Calu3 (cell line): ENCODE data around the gene TBC1D32. TPM values are rescaled to one million over a fixed set of nuclear protein-coding genes. Genes with fewer than 3 reads are reported as not detected.

Experiments used
- BruUV-seq: library from RNA; stranded (reverse); fragments of 400-500 nt; replicated peaks from 2 replicates; lab custom pipeline; 2021; lab: Mats Ljungman, UMichigan
- CTCF ChIA-PET: fragments of 300-600 bp; sonication (Branson Sonifier 250); formaldehyde crosslinking; loops from one replicate; lab custom pipeline; 2022; ENCODE audit warnings: antibody characterized with exemption; lab: Charles Lee
- DNase-seq: peaks from one replicate; pipeline ENCODE4 v3.0.0; 2022
- H3K27ac Mint-ChIP-seq: one replicate; pipeline ENCODE4 v1.8.0; 2022; ENCODE audit warnings: mixed read lengths; ENCODE audit not compliant: unreplicated experiment
- H3K27me3 Mint-ChIP-seq: one replicate; pipeline ENCODE4 v1.8.0; 2022; ENCODE audit warnings: mixed read lengths; ENCODE audit not compliant: unreplicated experiment
- H3K36me3 Mint-ChIP-seq: one replicate; pipeline ENCODE4 v1.8.0; 2022; ENCODE audit warnings: mild to moderate bottlenecking, moderate library complexity, mixed read lengths; ENCODE audit not compliant: insufficient read depth, unreplicated experiment
- H3K4me1 Mint-ChIP-seq: one replicate; pipeline ENCODE4 v1.8.0; 2022; ENCODE audit warnings: mild to moderate bottlenecking, low read depth, mixed read lengths; ENCODE audit not compliant: unreplicated experiment
- H3K4me3 Mint-ChIP-seq: one replicate; pipeline ENCODE4 v1.8.0; 2022; ENCODE audit warnings: mild to moderate bottlenecking, low read depth, moderate library complexity, mixed read lengths; ENCODE audit not compliant: unreplicated experiment
- H3K9me3 Mint-ChIP-seq: one replicate; pipeline ENCODE4 v1.8.0; 2022; ENCODE audit warnings: low read depth, mixed read lengths; ENCODE audit not compliant: unreplicated experiment
- intact Hi-C: fragments of 100-400 bp; cut with micrococcal nuclease; formaldehyde crosslinking; loops from one replicate; pipeline ENCODE4 v1.10.0; 2022; ENCODE audit not compliant: unreplicated experiment
- total RNA-seq: library from RNA; stranded (reverse); gene quantifications from 2 replicates; pipeline ENCODE4 v1.2.3, GENCODE V29; 2022
- TF ChIP-seq, protein P1 (sequence below): fragments of 200-600 bp; IDR thresholded peaks from one replicate; pipeline ENCODE4 v1.8.0; 2022; ENCODE audit warnings: antibody characterized with exemption; ENCODE audit not compliant: unreplicated experiment

Gene TBC1D32
- total RNA-seq, 1 experiment from 2014 or later = 8.9 TPM

DNA sequence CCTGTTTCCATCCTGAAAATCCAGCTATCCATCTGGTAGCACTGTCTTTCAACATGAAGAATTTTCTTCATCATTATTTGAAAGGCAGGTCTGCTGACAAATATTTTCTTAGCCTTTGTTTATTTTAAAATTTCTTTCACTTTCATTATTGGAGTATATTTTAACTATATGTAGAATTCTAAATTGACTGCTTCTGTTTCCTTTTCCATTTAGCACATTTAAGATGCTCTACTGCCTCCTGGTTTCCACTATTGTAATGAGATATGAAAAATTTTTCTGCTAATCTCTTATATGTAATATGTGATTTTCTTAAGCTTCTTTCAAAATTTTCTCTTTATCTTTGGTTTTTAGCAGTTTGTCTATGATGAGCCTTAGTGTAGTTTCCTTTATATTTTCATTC lies 97.3 kb downstream of the TBC1D32 start:
- no peak overlapping the region for H3K4me3 Mint-ChIP-seq
- H3K4me1 Mint-ChIP-seq = no peaks in the 10 kb centered on the region
- no peak for DNase-seq
- intact Hi-C loops = no loop called here
- H3K27me3 Mint-ChIP-seq = no peaks in the 10 kb centered on the region
- no peaks in the 10 kb centered on the region for H3K9me3 Mint-ChIP-seq
- H3K27ac Mint-ChIP-seq = no peak overlapping the region
- TF ChIP-seq, protein P1, sequence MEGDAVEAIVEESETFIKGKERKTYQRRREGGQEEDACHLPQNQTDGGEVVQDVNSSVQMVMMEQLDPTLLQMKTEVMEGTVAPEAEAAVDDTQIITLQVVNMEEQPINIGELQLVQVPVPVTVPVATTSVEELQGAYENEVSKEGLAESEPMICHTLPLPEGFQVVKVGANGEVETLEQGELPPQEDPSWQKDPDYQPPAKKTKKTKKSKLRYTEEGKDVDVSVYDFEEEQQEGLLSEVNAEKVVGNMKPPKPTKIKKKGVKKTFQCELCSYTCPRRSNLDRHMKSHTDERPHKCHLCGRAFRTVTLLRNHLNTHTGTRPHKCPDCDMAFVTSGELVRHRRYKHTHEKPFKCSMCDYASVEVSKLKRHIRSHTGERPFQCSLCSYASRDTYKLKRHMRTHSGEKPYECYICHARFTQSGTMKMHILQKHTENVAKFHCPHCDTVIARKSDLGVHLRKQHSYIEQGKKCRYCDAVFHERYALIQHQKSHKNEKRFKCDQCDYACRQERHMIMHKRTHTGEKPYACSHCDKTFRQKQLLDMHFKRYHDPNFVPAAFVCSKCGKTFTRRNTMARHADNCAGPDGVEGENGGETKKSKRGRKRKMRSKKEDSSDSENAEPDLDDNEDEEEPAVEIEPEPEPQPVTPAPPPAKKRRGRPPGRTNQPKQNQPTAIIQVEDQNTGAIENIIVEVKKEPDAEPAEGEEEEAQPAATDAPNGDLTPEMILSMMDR = no peak
- no TSS peak for BruUV-seq
- CTCF ChIA-PET = no interaction called here
- H3K36me3 Mint-ChIP-seq = no peaks in the 10 kb centered on the region

DNA sequence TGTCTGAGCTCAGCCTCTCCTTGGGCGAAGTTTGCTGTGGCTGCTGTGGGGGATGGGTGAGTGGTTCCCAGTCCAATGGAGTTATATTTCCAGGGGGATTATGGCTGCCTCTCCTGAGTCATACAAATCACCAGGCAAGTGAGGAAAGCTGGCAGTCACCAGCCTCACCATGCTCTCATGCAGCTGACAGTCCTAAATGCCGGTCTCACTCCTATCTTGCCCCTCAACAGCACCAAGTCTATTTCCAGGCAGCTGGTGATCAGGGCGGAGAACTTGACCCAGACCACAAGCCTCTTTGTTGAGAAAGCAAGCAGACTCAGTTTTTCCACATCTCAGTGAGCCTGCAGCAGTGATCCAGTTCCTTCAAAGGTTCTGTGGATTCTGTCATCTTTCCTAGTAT lies 98.9 kb downstream of the TBC1D32 start:
- no TSS peak for BruUV-seq
- TF ChIP-seq, protein P1 = no peak
- H3K4me3 Mint-ChIP-seq = no peak overlapping the region
- H3K36me3 Mint-ChIP-seq = no peaks in the 10 kb centered on the region
- no peak for DNase-seq
- no peak overlapping the region for H3K27ac Mint-ChIP-seq
- no peaks in the 10 kb centered on the region for H3K27me3 Mint-ChIP-seq
- no peaks in the 10 kb centered on the region for H3K4me1 Mint-ChIP-seq
- no peaks in the 10 kb centered on the region for H3K9me3 Mint-ChIP-seq
- CTCF ChIA-PET = no interaction called here
- intact Hi-C loops = no loop called here

DNA sequence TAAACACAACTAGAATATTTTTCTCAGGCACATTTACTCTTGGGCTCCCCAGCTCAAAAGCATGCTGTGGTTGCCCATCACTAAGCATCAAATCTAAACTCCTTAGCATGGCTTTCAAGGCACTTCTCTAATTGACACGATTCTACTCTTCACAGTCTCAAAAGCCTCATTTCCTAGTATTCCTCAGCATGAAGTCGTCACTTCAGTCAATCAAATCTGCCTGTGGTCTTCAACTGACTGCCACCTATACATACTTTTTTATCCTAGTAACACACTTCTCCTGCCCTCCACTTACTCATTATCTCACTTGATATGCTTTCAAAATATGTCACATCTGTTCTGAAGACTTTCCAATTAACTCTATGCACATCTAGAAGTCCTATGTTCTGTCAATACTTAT lies 110.3 kb downstream of the TBC1D32 start:
- H3K27ac Mint-ChIP-seq = no peak overlapping the region
- H3K4me3 Mint-ChIP-seq = no peak overlapping the region
- no peaks in the 10 kb centered on the region for H3K9me3 Mint-ChIP-seq
- TF ChIP-seq, protein P1 = no peak
- H3K36me3 Mint-ChIP-seq = no peaks in the 10 kb centered on the region
- CTCF ChIA-PET = no interaction called here
- no peak for DNase-seq
- BruUV-seq = no TSS peak
- intact Hi-C loops = no loop called here
- no peaks in the 10 kb centered on the region for H3K4me1 Mint-ChIP-seq
- H3K27me3 Mint-ChIP-seq = no peaks in the 10 kb centered on the region

DNA sequence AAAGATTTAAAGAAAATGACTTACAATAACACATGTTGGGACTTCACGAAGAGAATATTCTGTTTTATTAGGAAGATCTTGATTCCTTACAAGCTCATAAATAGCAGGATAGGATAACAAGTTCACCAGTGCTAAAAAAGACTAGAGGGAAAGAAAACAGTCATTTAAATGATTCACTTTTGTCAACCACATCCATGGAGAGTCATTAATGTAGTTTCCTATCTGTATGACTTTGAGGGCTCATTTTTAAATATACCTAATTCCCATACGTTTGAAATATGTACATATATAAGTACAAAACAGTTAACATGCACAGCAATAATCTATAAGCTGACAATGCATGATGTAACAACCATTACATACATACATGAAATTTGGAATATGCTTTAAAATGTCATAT lies 111.1 kb downstream of the TBC1D32 start:
- no peaks in the 10 kb centered on the region for H3K27me3 Mint-ChIP-seq
- no peaks in the 10 kb centered on the region for H3K4me1 Mint-ChIP-seq
- DNase-seq = no peak
- H3K36me3 Mint-ChIP-seq = no peaks in the 10 kb centered on the region
- CTCF ChIA-PET = no interaction called here
- H3K4me3 Mint-ChIP-seq = no peak overlapping the region
- intact Hi-C loops = no loop called here
- no peaks in the 10 kb centered on the region for H3K9me3 Mint-ChIP-seq
- TF ChIP-seq, protein P1 = no peak
- BruUV-seq = no TSS peak
- no peak overlapping the region for H3K27ac Mint-ChIP-seq
